HG03575 (cell line): Measurements from ENCODE around the gene TGIF2LX.
"Not testable (repeated sequence)": the region's sequence is repeated elsewhere in the genome, so short reads cannot be mapped to it uniquely, and the experiment has no call there.

Experiments
- ATAC-seq: cut with Tn5 transposase; IDR thresholded peaks from one replicate; pipeline ENCODE4 v1.9.1; 2021; ENCODE audit not compliant: unreplicated experiment, insufficient number of reproducible peaks, low FRiP score; ENCODE audit errors: extremely low read depth

The TGIF2LX gene

DNA sequence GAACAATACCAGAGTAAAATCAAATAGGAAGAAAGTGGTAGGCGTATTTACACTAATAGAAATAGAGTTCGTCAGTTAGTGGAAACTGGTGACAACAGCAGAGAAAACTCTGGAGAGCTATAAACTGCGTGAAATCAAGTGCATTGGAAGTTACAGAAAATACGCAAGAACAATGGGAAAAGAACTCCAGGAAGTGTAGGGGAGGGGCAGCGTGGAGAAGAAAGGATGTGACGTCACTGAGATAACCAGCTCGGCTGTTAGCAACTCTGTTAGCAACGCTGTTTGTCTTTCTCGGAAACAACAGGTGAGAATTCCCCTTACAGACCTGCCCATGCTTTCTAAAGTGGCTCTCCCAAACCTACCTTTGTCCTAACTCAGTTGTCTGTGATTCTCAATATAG lies at the start of gene TGIF2LX:
TGIF2LX (plus strand) TSS at position 244 of the 400 bp plus-strand sequence. CDS start 178 bp downstream, outside the sequence.
- ATAC-seq, result not testable (repeated sequence)

DNA sequence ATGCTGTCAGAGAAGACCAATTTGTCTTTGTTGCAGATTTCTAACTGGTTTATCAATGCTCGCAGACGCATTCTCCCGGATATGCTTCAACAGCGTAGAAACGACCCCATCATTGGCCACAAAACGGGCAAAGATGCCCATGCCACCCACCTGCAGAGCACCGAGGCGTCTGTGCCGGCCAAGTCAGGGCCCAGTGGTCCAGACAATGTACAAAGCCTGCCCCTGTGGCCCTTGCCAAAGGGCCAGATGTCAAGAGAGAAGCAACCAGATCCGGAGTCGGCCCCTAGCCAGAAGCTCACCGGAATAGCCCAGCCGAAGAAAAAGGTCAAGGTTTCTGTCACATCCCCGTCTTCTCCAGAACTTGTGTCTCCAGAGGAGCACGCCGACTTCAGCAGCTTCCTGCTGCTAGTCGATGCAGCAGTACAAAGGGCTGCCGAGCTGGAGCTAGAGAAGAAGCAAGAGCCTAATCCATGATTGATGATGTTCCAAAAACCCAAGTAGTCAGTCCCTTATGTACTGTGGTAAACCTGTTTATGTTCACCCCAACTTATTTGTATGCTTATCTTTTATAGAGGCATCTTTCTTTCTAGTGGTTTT lies 728 bp downstream of the TGIF2LX start:
- not testable (repeated sequence) for ATAC-seq

DNA sequence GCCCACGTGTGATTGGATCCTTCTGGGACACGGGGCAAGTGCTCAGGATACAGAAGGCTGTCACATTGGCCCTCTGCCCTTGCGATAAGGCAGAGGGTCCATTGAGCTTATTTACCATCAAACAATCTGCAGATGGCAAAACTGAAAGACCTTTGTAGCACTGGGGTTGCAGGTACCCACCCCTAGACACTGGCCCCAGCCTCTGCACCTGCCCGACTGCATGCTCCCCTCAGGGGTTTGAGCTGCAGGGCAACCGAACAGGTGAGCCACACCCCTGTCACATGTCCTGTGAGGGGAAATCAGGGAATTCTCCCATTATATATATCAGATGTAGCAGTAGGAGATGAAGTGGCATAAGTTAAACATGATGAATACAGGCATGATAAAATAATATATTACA lies 21.4 kb downstream of the TGIF2LX start:
- ATAC-seq, result not testable (repeated sequence)

DNA sequence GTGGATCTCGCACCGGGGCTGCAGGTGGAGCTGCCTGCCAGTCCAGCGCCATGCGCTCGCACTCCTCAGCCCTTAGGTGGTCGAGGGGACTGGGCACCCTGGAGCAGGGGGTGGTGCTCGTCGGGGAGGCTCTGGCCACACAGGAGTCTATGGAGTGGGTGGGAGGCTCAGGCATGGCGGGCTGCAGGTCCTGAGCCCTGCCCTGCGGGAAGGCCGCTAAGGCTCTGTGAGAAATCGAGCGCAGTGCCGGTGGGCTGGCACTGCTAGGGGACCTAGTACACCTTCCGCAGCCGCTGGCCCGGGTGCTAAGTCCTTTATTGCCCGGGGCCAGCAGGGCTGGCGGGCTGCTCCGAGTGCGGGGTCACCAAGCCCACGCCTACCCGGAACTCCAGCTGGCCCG lies 43.9 kb downstream of the TGIF2LX start:
- not testable (repeated sequence) for ATAC-seq
